Heart left ventricle (tissue), 16 donors: Measurements from ENCODE around the gene SPECC1L. TPM values are rescaled to one million over a fixed set of nuclear protein-coding genes. Genes with fewer than 3 reads are reported as not detected.

Experiments
- ATAC-seq, 4 donors: fragments of 200-7000 bp; cut with Tn5 transposase; one replicate each; pipeline ENCODE4 v1.9.1; 2020 to 2022; ENCODE audit warnings: moderate library complexity in 4 of 4, mild to moderate bottlenecking in 3 of 4, moderate number of reproducible peaks in 1 of 4
- DNase-seq, 5 donors: peaks; one replicate each; pipeline ENCODE4 v3.0.0-alpha.2; 2020
- H3K27ac ChIP-seq, 12 donors: fragments of 200-600 bp; sonication (generic) in 4 of 12; one replicate each; pipeline versions ENCODE4 v1.5.0 to v1.8.0; 2016 to 2022; ENCODE audit warnings: mild to moderate bottlenecking in 2 of 12
- H3K27me3 ChIP-seq, 9 donors: fragments of 200-600 bp; sonication (generic) in 2 of 9; one replicate each; pipeline versions ENCODE4 v1.5.1 to v1.8.0; 2016 to 2022; ENCODE audit warnings: mild to moderate bottlenecking in 3 of 9
- H3K36me3 ChIP-seq, 9 donors: fragments of 200-600 bp; sonication (generic) in 2 of 9; one replicate each; pipeline versions ENCODE4 v1.5.0 to v1.8.0; 2018 to 2022; ENCODE audit warnings: mild to moderate bottlenecking in 2 of 9
- H3K4me1 ChIP-seq, 12 donors: fragments of 200-600 bp; sonication (generic) in 4 of 12; one replicate each; pipeline versions ENCODE4 v1.5.0 to v1.8.0; 2016 to 2022; ENCODE audit warnings: mild to moderate bottlenecking in 3 of 12
- H3K4me3 ChIP-seq, 12 donors: fragments of 200-600 bp; sonication (generic) in 4 of 12; one replicate each; pipeline versions ENCODE4 v1.5.0 to v1.8.0; 2017 to 2022; ENCODE audit warnings: mild to moderate bottlenecking in 9 of 12, moderate library complexity in 4 of 12
- H3K9me3 ChIP-seq, 12 donors: fragments of 200-600 bp; sonication (generic) in 4 of 12; one replicate each; pipeline versions ENCODE4 v1.5.0 to v1.8.0; 2016 to 2022; ENCODE audit warnings: mild to moderate bottlenecking in 1 of 12
- CTCF ChIP-seq, 12 donors: fragments of 200-600 bp; sonication (generic) in 4 of 12; IDR thresholded peaks; one replicate each; pipeline versions ENCODE4 v1.5.0 to v1.8.0; 2018 to 2022; ENCODE audit warnings: antibody characterized with exemption in 12 of 12, mild to moderate bottlenecking in 5 of 12
- POLR2A ChIP-seq, 2 donors: fragments of 450-650 bp; IDR thresholded peaks; one replicate each; pipeline ENCODE4 v1.6.1; 2017; ENCODE audit warnings: antibody characterized with exemption in 2 of 2, mild to moderate bottlenecking in 2 of 2, moderate library complexity in 2 of 2
- WGBS, 4 donors: extraction: QIAGEN DNeasy Blood & Tissue Kit in 2 of 4; methylation state at CpG; one replicate each; pipeline versions ENCODE4 v1.1.5 to v1.1.7; 2013 to 2018; 5-methylcytosine and 5-hydroxymethylcytosine counted together
- intact Hi-C, 10 donors: fragments of 100-400 bp; cut with DNase I; formaldehyde crosslinking; loops; one replicate each; pipeline versions ENCODE4 v1.11.1 to v1.14.2; 2022
- polyA plus RNA-seq, 2 donors: library from polyadenylated mRNA; stranded (reverse); fragments of 200-250 nt; gene quantifications; one replicate each; pipeline ENCODE4 v1.2.3, GENCODE V29; 2013
- total RNA-seq, 9 donors: library from RNA; depleted of rRNA in 2 of 9; stranded (reverse); fragments of >200 nt in 2 of 9; fragmentation: NEBNext Ultra II Directional in 3 of 9; extraction: Animal tissue kit (Norgen Biotek cat#: 25700) in 3 of 9; gene quantifications; one replicate each; pipeline versions ENCODE4 v1.1.0 to v1.2.4, GENCODE V29; 2016 to 2023
- donor health status: ischemic (EF 13 %, LVEDD 7.1; RV severe dilation, severe dysfunction).
- donor health status: healthy with polysubstance abuse.
- donor health status: DM: no; HTN: yes; CAD: no.
- donor health status: DM: no; HTN: no; CAD: no.
- donor health status: ischemic (EF 25% LVEDD 6.9; RV normal size, moderate dysfunction).
- donor health status: ischemic (EF 25% LVEDD 5.7; RV mildly dilated, moderate dysfunction).
- donor health status: healthy.
- donor health status: DM: yes; HTN: yes; CAD: no.
- donor health status: ischemic (EF 35%, LVEDD 5.7; RV mildly dilated, moderate dysfunction).
- donor health status: nonischemic (EF 11% LVEDD 7.7; RV severe dilation, severe dysfunction).
- donor health status: DM: yes; HTN: yes; CAD: no.
- donor health status: PGD.
- donor health status: ischemic (EF 29% LVEDD 5.4; RV normal size, mild dysfunction).
- donor health status: nonischemic (EF 23%, LVEDD 6.1; RV moderate dilation, normal function).

SPECC1L gene
- total and polyA plus RNA-seq, 11 donors = 9.8 to 65.3 (median 38.9) TPM

DNA sequence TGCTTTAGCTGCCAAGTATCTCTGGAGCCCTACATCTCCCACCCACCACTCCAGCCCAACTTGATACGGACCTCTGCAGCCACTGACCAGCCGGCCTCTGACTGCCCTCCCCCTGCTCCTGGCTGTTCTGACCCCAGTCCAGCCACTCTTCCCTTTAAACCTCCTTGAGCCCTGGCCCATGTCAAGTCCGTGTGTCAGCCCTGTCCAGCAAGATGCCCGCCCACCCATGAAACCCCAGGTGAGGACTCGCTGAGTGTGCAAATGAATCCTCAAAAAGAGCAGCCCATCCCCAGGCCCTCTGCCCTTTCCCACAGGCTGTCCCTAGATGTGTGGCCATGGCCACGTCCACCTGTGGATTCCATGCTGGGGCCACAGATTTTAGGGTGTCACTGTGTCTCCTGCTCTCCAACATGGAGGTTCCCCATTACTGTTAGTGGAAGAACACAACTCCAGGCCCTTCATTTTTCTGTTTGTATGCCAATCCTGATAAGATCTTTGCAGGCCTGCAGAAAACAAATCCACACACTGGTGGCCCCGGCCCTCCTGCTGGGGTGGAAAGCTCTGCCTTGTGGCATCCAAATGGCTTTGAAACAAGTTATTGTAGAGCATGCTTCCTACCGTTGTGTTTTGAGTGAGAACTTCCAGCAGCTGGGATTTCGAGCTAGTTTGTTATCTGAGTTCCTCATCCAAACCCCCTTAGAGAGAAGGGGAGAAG is 134.1 kb downstream of the SPECC1L start:
- Histone ChIP-seq H3K27me3 (no peaks in the 10 kb centered on the region), H3K27ac (peak overlapping the region in 4 of 12 donors; percentile 80 to 93 (median 82)), H3K4me3 (no peak overlapping the region), H3K36me3 (peaks cover 0 to 17% (median 3%) of the 10 kb centered on the region in 9 donors), H3K4me1 (peaks cover 0 to 87% (median 77%) of the 10 kb centered on the region in 12 donors), H3K9me3 (no peaks in the 10 kb centered on the region)
- ATAC-seq = no peak
- intact Hi-C loops = loop anchor here in 2 of 10 donors (5.0 to 10.0 kb wide), 2 partner anchors 70 to 77 kb away; no protein-coding TSS in a partner anchor
- no peak for TF ChIP-seq POLR2A (IDR thresholded peaks at IDR 0.05)
- TF ChIP-seq CTCF (IDR thresholded peaks at IDR 0.05) = no peak
- WGBS, 4 donors = 77 to 81% (median 80%) methylated on average over 9 of the region's 9 CpGs
- DNase-seq = peak in 1 of 5 donors; percentile 19

GRCh38 chr22:24405631-24406321 is 135.1 kb downstream of the SPECC1L start:
- no peak overlapping the region for H3K27ac ChIP-seq
- H3K4me3 ChIP-seq = no peak overlapping the region
- H3K36me3 ChIP-seq = peaks cover 0 to 17% (median 3%) of the 10 kb centered on the region in 9 donors
- ATAC-seq (no peak), DNase-seq (no peak)
- peaks cover 0 to 79% (median 67%) of the 10 kb centered on the region in 12 donors for H3K4me1 ChIP-seq
- no peaks in the 10 kb centered on the region for H3K9me3 ChIP-seq
- 97 to 99% (median 98%) methylated on average over 12 of the region's 12 CpGs for WGBS, 4 donors
- intact Hi-C loops = loop anchor here in 1 of 10 donors (10.0 kb wide), 1 partner anchor 71 kb away; no protein-coding TSS in a partner anchor
- TF ChIP-seq CTCF (IDR thresholded peaks at IDR 0.05) = no peak
- no peak for TF ChIP-seq POLR2A (IDR thresholded peaks at IDR 0.05)
- no peaks in the 10 kb centered on the region for H3K27me3 ChIP-seq

DNA sequence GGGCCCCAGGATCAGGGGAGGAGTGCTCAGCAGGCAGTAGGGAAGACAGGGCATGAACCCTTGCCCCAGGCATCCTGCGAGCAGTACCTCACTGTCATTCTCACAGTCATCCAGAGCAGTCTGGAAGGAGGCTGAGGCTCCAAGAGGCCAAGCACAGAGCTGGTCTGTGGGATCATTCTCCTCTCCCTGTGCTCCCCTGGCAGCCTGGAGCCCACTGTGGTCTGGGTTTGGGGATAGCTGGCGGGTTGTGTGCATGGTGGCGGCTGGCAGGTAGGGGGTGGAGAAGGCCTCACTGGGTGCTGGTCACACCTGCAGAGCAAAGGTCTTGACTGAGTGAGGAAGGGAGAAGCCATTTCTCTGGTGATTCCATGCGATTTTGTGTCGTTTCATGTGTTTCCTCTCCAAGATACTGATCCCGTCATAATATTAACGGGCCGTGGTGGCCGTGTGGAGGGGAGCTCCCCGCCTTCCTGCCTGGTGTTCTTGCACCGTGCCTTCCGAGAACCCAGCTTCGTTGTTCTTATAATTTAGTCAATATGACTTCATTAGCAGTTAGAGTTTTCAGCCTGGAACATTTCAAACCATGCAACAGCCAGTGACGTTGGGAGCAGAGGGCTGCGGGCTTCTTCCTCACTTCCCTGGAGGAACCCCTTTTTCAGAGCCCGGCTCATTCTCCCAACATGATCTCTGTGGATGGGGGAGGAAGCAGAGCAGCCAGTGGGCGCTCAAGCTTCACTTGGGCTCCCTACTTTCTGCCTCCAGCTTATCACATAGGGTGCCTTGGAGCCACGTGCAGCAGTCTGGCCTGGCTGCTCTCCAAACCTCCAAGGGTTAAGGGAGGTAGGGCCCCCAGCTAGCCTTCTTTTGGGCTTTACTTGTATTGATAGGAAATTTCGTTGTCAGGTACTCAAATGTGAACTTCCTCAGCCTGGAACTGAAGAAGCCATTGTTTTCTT is 136.0 kb downstream of the SPECC1L start:
- no peak for DNase-seq
- Histone ChIP-seq H3K4me1 (peaks cover 0 to 71% (median 59%) of the 10 kb centered on the region in 12 donors), H3K36me3 (peaks cover 0 to 23% (median 4%) of the 10 kb centered on the region in 9 donors)

More for the DNA sequence above, 136.0 kb downstream of the SPECC1L start:
- no peak for ATAC-seq
- 62 to 78% (median 66%) methylated on average over 19 of the region's 19 CpGs for WGBS, 4 donors
- Histone ChIP-seq H3K9me3 (no peaks in the 10 kb centered on the region), H3K27me3 (no peaks in the 10 kb centered on the region), H3K4me3 (no peak overlapping the region), H3K27ac (peak overlapping the region in 8 of 12 donors; percentile 11 to 65 (median 32))
- intact Hi-C loops = loop anchor here in 1 of 10 donors (10.0 kb wide), 1 partner anchor 72 kb away; no protein-coding TSS in a partner anchor
- TF ChIP-seq POLR2A (IDR thresholded peaks at IDR 0.05) = no peak
- TF ChIP-seq CTCF (IDR thresholded peaks at IDR 0.05) = no peak
